CD4-positive, alpha-beta T cell (primary cell): ENCODE data around the gene TRIM69. TPM values are rescaled to one million over a fixed set of nuclear protein-coding genes. Genes with fewer than 3 reads are reported as not detected.
A peak's percentile ranks its signal among the peaks of the same experiment; 100 is the strongest.
"Not testable (repeated sequence)": the region's sequence is repeated elsewhere in the genome, so short reads cannot be mapped to it uniquely, and the experiment has no call there.

Experiments
- ATAC-seq: fragments of 200-7000 bp; cut with Tn5 transposase; one replicate; pipeline ENCODE4 v1.10.0; 2022; ENCODE audit warnings: mild to moderate bottlenecking; ENCODE audit not compliant: poor library complexity
- CTCF ChIA-PET: fragments of 350-600 bp; sonication (Branson Sonifier 250); formaldehyde crosslinking; loops from one replicate; lab custom pipeline; 2021; ENCODE audit warnings: antibody characterized with exemption, inconsistent platforms; lab: Charles Lee
- POLR2A ChIA-PET: fragments of 350-600 bp; sonication (Branson Sonifier 250); formaldehyde crosslinking; loops from one replicate; lab custom pipeline; 2021; ENCODE audit warnings: antibody characterized with exemption, inconsistent platforms; lab: Charles Lee
- DNase-seq, 14 experiments: peaks; one replicate each; pipeline ENCODE4 v3.0.0-alpha.2; 2013 to 2020; ENCODE audit warnings: mixed read lengths in 2 of 14
- H3K27ac ChIP-seq, 2 donors: one replicate each; pipeline versions ENCODE4 v1.5.1 to v1.7.0; 2013; ENCODE audit warnings: low read length in 2 of 2, low read depth in 1 of 2, mild to moderate bottlenecking in 1 of 2
- H3K27me3 ChIP-seq, 2 experiments: 1 replicate in 1 of 2; 2 replicates in 1 of 2; pipeline versions ENCODE4 v1.6.1 to v1.7.0; 2013; ENCODE audit warnings: low read length in 2 of 2, control low read depth in 1 of 2, mild to moderate bottlenecking in 1 of 2, moderate library complexity in 1 of 2; ENCODE audit not compliant: insufficient read depth in 2 of 2, control insufficient read depth in 1 of 2
- H3K36me3 ChIP-seq: one replicate; pipeline ENCODE4 v1.6.1; 2013; ENCODE audit warnings: low read length, control low read depth; ENCODE audit not compliant: insufficient read depth
- H3K4me1 ChIP-seq: one replicate; pipeline ENCODE4 v1.6.1; 2013; ENCODE audit warnings: low read length, control low read depth; ENCODE audit not compliant: insufficient read depth
- H3K4me3 ChIP-seq: one replicate; pipeline ENCODE4 v1.5.1; 2013; ENCODE audit warnings: mild to moderate bottlenecking, low read length, moderate library complexity
- H3K9me3 ChIP-seq, 2 experiments: 1 replicate in 1 of 2; 2 replicates in 1 of 2; pipeline versions ENCODE4 v1.6.1 to v1.7.0; 2013; ENCODE audit warnings: low read length in 2 of 2, mild to moderate bottlenecking in 2 of 2, control low read depth in 1 of 2, moderate library complexity in 1 of 2; ENCODE audit not compliant: control insufficient read depth in 1 of 2, insufficient read depth in 1 of 2
- H3K27ac Mint-ChIP-seq: one replicate; pipeline ENCODE4 v1.8.0; 2020; ENCODE audit warnings: mixed read lengths
- H3K27me3 Mint-ChIP-seq: one replicate; pipeline ENCODE4 v1.8.0; 2021; ENCODE audit warnings: mixed read lengths
- H3K36me3 Mint-ChIP-seq: one replicate; pipeline ENCODE4 v1.8.0; 2021; ENCODE audit warnings: low read depth, mixed read lengths
- H3K4me1 Mint-ChIP-seq: one replicate; pipeline ENCODE4 v1.8.0; 2021; ENCODE audit warnings: low read depth, mixed read lengths
- H3K4me3 Mint-ChIP-seq: one replicate; pipeline ENCODE4 v1.8.0; 2020; ENCODE audit warnings: mild to moderate bottlenecking, mixed read lengths
- H3K9me3 Mint-ChIP-seq: one replicate; pipeline ENCODE4 v1.8.0; 2020; ENCODE audit warnings: mixed read lengths
- intact Hi-C, 2 experiments: fragments of 100-400 bp; cut with DNase I in 1 of 2; cut with micrococcal nuclease in 1 of 2; formaldehyde crosslinking; loops; one replicate each; pipeline versions ENCODE4 v1.15.1 to v1.9.0; 2023 to 2025; cut with DNase I, micrococcal nuclease
- total RNA-seq, 174 experiments: library from RNA in 2 of 174; stranded (reverse) in 2 of 174; gene quantifications; one replicate each; pipeline ENCODE4 v1.2.3 and lab custom pipeline; 2021 to 2026
- TF ChIP-seq, protein P1 (sequence below): fragments of 200-600 bp; IDR thresholded peaks from one replicate; pipeline ENCODE4 v1.8.0; 2022; ENCODE audit warnings: antibody characterized with exemption, mild to moderate bottlenecking

The TRIM69 gene
- total RNA-seq, 2 experiments from 2014 or later = 6.2 to 9.8 TPM

DNA sequence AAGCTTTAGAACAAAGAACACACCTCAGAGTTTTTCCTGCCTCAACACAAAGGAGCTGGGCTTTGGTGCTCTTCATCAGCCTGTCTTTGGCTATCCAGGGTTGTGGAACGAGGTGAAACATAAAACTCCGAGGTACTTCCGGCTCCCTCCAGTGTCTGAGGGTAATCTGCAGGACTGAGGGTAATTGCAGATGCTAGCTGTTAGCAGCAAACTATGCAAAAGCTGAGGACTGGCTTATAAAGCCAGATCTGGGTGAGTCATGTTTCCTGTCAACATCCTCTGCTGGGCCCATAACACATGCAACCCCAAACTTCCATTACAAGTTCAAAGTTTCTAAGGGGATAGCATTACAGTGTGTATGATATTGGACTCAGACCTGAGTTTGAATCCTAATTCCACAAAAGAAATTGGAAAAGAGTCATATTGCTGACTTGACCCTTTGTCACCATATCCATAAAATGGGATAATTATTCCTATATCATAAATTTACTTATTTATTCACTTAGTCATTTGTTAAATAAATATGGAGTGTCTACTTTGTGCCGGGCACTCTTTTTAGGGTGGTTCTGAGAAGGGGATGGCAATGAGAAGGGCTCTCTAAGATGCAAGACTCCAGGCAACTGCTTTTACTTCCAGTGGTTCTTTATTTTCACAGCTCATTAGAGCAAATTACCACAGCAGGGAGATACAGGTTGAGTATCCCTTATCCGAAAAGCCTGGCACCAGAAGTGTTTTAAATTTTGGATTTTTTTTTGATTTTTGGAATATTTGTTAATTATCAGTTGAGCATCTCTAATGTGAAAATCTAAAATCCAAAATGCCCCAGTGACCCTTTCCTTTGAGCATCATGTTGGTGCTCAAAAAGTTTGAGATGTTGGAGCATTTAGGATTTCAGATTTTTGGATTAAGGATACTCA, 9.5 kb upstream of the TRIM69 start:
- Mint-ChIP-seq H3K4me3 (peak overlapping the region; percentile 96), H3K4me1 (peaks cover 86% of the 10 kb centered on the region), H3K27me3 (no peaks in the 10 kb centered on the region), H3K27ac (peak overlapping the region; percentile 99), H3K36me3 (peaks cover 22% of the 10 kb centered on the region), H3K9me3 (no peaks in the 10 kb centered on the region)
- ChIA-PET POLR2A (interaction anchor here (0.5 to 38.3 kb wide), 12 partner anchors 11 to 802 kb away, joined by 3 to 4232 read pairs (median 3); partner anchors contain the start of genes B2M, EIF3J, PATL2 and SPG11), CTCF (interaction anchor here (1.0 to 5.2 kb wide), 9 partner anchors 10 to 902 kb away, joined by 3 to 58 read pairs (median 13); partner anchors contain the start of genes B2M, MFAP1, PATL2 and SPG11)
- DNase-seq (peak; percentile 51 to 96 (median 73)), ATAC-seq (peak; percentile 58)
- peak overlapping the region; percentile 97 to 98 for H3K27ac ChIP-seq
- TF ChIP-seq, protein P1, sequence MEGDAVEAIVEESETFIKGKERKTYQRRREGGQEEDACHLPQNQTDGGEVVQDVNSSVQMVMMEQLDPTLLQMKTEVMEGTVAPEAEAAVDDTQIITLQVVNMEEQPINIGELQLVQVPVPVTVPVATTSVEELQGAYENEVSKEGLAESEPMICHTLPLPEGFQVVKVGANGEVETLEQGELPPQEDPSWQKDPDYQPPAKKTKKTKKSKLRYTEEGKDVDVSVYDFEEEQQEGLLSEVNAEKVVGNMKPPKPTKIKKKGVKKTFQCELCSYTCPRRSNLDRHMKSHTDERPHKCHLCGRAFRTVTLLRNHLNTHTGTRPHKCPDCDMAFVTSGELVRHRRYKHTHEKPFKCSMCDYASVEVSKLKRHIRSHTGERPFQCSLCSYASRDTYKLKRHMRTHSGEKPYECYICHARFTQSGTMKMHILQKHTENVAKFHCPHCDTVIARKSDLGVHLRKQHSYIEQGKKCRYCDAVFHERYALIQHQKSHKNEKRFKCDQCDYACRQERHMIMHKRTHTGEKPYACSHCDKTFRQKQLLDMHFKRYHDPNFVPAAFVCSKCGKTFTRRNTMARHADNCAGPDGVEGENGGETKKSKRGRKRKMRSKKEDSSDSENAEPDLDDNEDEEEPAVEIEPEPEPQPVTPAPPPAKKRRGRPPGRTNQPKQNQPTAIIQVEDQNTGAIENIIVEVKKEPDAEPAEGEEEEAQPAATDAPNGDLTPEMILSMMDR = no peak
- peaks cover 6% of the 10 kb centered on the region for H3K36me3 ChIP-seq
- H3K27me3 ChIP-seq = no peaks in the 10 kb centered on the region
- peak overlapping the region; percentile 54 for H3K4me3 ChIP-seq
- intact Hi-C loops = loop anchor here in 1 of 2 experiments (1.0 kb wide), 2 partner anchors 12 to 64 kb away; partner anchors contain the start of gene SPG11
- H3K4me1 ChIP-seq = peaks cover 75% of the 10 kb centered on the region
- H3K9me3 ChIP-seq = no peaks in the 10 kb centered on the region

DNA sequence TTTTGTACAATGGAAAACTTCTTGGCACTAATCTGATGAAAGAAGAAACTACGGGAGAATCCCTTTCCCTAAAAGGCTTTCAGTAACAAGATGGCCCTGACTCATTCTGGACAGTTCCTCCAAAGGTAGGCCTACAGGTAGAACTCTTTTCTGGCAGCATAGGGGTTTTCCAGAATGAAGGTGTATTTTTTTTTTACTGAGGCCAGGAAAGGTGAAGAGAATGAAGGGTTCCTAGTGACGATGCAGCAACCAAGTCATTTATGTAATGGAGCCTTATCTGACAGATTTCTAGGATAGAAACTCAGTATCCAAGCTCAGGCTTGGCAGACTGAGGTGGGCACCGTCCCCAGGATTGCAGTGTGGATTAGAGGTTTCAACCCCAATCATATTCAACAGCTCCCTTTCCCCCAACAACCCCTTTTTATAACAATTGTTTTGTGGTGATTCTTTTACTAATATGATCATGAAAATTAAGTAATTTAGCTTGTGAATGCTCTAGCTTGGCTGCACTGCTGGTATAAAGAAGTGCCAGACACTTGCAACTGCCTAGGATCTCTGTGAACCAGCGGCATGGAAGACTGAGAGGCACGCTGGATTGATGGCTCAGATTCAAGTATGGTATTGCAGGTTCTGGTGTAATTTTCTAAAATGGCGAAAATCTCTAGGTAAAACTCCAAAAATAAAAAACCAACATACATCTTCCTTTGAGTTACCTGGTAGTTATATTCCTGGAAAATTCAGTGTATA, 8.7 kb upstream of the TRIM69 start:
- peak in 3 of 14 experiments; percentile 57 to 77 (median 75) for DNase-seq
- peaks cover 75% of the 10 kb centered on the region for H3K4me1 ChIP-seq
- intact Hi-C loops = loop anchor here in 1 of 2 experiments (1.0 kb wide), 1 partner anchor 8 kb away; no protein-coding TSS in a partner anchor
- Mint-ChIP-seq H3K9me3 (no peaks in the 10 kb centered on the region), H3K36me3 (peaks cover 28% of the 10 kb centered on the region), H3K27ac (peak overlapping the region; percentile 99), H3K4me1 (peaks cover 88% of the 10 kb centered on the region), H3K27me3 (no peaks in the 10 kb centered on the region), H3K4me3 (peak overlapping the region; percentile 96)
- H3K27ac ChIP-seq = peak overlapping the region; percentile 97 to 98
- H3K27me3 ChIP-seq = no peaks in the 10 kb centered on the region
- CTCF ChIA-PET = interaction anchor here (2.1 to 5.2 kb wide), 4 partner anchors 9 to 64 kb away, joined by 16 to 58 read pairs (median 40); partner anchors contain the start of genes B2M, PATL2, SPG11 and TRIM69
- no peaks in the 10 kb centered on the region for H3K9me3 ChIP-seq
- ATAC-seq = no peak
- peaks cover 13% of the 10 kb centered on the region for H3K36me3 ChIP-seq
- POLR2A ChIA-PET = interaction anchor here (1.4 to 38.3 kb wide), 4 partner anchors 10 to 59 kb away, joined by 3 to 4232 read pairs (median 1135); partner anchors contain the start of genes B2M, PATL2, SPG11 and TRIM69
- TF ChIP-seq, protein P1 = no peak
- peak overlapping the region; percentile 79 for H3K4me3 ChIP-seq

DNA sequence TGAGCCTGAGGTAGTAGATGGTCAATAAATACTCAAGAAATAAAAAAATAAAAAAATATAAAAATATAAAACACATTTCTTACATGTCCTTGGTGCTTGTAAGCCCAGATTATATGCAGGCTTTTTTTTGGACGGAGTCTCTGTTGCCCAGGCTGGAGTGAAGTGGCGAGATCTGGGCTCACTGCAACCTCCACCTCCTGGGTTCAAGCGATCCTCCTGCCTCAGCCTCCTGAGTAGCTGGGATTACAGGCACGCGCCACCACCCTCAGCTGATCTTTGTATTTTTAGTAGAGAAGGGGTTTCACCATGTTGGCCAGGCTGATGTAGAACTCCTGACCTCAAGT, 8.1 kb upstream of the TRIM69 start:
- Mint-ChIP-seq H3K4me3 (peak overlapping the region; percentile 96), H3K36me3 (peaks cover 28% of the 10 kb centered on the region), H3K27ac (peak overlapping the region; percentile 99), H3K4me1 (peaks cover 88% of the 10 kb centered on the region)
- H3K27me3 ChIP-seq, H3K27me3 Mint-ChIP-seq, DNase-seq, H3K9me3 ChIP-seq, H3K9me3 Mint-ChIP-seq, ATAC-seq: not testable (repeated sequence)
- Histone ChIP-seq H3K36me3 (peaks cover 13% of the 10 kb centered on the region), H3K4me3 (peak overlapping the region; percentile 79), H3K4me1 (peaks cover 74% of the 10 kb centered on the region), H3K27ac (peak overlapping the region; percentile 97 to 98)
- ChIA-PET CTCF (interaction anchor here (0.9 to 5.2 kb wide), 6 partner anchors 9 to 301 kb away, joined by 3 to 58 read pairs (median 26); partner anchors contain the start of genes B2M, CTDSPL2, PATL2 and SPG11), POLR2A (interaction anchor here (0.8 to 38.3 kb wide), 16 partner anchors 9 to 301 kb away, joined by 3 to 4232 read pairs (median 3); partner anchors contain the start of genes B2M, PATL2, SPG11 and TRIM69)
- intact Hi-C loops = loop anchor here in 1 of 2 experiments (1.0 kb wide), 1 partner anchor 9 kb away; no protein-coding TSS in a partner anchor
